Tibial artery (tissue), 4 donors: Measurements from ENCODE around the gene IGDCC3.

ENCODE experiments used
- DNase-seq, 2 donors: peaks; one replicate each; pipeline ENCODE4 v3.0.0-alpha.2; 2019
- H3K27ac ChIP-seq, 2 donors: fragments of 200-600 bp; sonication (generic) in 1 of 2; 1 replicate in 1 of 2; 2 replicates in 1 of 2; pipeline ENCODE4 v1.5.1; 2018 to 2019; ENCODE audit warnings: mild to moderate bottlenecking in 1 of 2
- H3K27me3 ChIP-seq, 2 donors: fragments of 200-600 bp; sonication (generic) in 1 of 2; one replicate each; pipeline versions ENCODE4 v1.5.1 to v1.6.0; 2016 to 2019
- H3K36me3 ChIP-seq, 3 donors: fragments of 200-600 bp; sonication (generic) in 2 of 3; one replicate each; pipeline ENCODE4 v1.5.1; 2016 to 2019; ENCODE audit warnings: mild to moderate bottlenecking in 2 of 3
- H3K4me1 ChIP-seq, 4 donors: fragments of 200-600 bp; sonication (generic) in 2 of 4; 1 replicate in 3 of 4; 2 replicates in 1 of 4; pipeline ENCODE4 v1.5.1; 2016 to 2019
- H3K4me3 ChIP-seq, 2 donors: fragments of 200-600 bp; sonication (generic) in 1 of 2; 1 replicate in 1 of 2; 2 replicates in 1 of 2; pipeline ENCODE4 v1.5.1; 2018 to 2019; ENCODE audit warnings: mild to moderate bottlenecking in 2 of 2
- H3K9me3 ChIP-seq, 3 donors: fragments of 200-600 bp; sonication (generic) in 1 of 3; one replicate each; pipeline ENCODE4 v1.5.1; 2016 to 2019
- intact Hi-C: fragments of 100-400 bp; cut with DNase I; formaldehyde crosslinking; loops from one replicate; pipeline ENCODE4 v1.15.0; 2023; ENCODE audit warnings: low total_unique reads
- TF ChIP-seq, protein P1 (sequence below), 2 experiments: fragments of 200-600 bp in 1 of 2; fragments of 450-650 bp in 1 of 2; IDR thresholded peaks; one replicate each; pipeline ENCODE4 v1.5.1; 2017 to 2019; ENCODE audit warnings: antibody characterized with exemption in 2 of 2, mild to moderate bottlenecking in 1 of 2, moderate library complexity in 1 of 2

The IGDCC3 gene

DNA sequence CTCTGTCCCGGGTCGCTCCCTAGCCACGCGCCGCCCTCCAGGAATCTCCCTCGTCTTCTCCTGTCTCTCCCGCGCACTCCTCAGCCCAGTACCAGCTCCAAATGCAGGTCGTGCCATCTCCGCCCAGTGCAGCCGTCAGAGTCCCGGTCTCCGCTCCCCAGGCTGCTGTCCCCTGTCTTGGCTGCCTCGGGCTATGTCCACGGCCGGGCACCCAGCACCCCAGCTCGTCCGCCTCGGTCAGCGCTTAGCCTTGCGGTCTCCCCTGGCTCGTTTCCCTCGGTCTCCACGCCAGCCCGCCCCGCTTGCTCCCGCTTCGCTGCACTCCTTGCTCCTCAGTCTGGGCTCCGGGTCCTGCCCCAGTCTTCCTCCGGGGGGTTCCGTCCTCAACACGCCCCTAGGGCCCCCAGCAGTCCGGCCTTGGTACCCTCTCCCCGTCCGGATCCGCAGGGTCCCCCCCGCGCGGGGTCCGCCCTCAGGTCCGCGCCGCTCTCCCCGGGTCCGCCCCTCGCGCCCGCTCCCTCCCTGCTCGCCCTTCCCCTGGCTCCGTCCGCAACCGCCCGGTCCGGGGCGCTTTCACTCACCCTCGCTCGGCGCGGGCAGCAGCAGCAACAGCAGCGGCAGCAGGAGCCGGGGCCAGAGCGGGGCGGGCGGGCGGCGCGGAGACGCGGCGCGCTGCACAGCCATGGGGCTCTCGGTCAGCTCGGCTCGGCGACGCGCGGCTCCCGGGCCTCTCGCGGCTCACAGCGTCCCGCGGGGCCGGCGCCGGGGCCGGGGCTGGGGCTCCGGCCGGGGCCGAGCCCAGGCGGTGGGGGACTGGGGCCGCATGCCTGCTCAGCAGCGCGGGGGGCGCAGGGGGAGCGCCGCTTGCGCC, 462 bp downstream of the IGDCC3 start:
- intact Hi-C loops: no loop called here
- no peak overlapping the region for H3K27ac ChIP-seq
- TF ChIP-seq, protein P1, sequence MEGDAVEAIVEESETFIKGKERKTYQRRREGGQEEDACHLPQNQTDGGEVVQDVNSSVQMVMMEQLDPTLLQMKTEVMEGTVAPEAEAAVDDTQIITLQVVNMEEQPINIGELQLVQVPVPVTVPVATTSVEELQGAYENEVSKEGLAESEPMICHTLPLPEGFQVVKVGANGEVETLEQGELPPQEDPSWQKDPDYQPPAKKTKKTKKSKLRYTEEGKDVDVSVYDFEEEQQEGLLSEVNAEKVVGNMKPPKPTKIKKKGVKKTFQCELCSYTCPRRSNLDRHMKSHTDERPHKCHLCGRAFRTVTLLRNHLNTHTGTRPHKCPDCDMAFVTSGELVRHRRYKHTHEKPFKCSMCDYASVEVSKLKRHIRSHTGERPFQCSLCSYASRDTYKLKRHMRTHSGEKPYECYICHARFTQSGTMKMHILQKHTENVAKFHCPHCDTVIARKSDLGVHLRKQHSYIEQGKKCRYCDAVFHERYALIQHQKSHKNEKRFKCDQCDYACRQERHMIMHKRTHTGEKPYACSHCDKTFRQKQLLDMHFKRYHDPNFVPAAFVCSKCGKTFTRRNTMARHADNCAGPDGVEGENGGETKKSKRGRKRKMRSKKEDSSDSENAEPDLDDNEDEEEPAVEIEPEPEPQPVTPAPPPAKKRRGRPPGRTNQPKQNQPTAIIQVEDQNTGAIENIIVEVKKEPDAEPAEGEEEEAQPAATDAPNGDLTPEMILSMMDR (IDR thresholded peaks at IDR 0.05): no peak
- H3K27me3 ChIP-seq: peaks cover 0 to 73% of the 10 kb centered on the region in 2 donors
- no peaks in the 10 kb centered on the region for H3K9me3 ChIP-seq
- no peak for DNase-seq
- H3K36me3 ChIP-seq: no peaks in the 10 kb centered on the region
- H3K4me3 ChIP-seq: peak overlapping the region; percentile 47 to 58
- H3K4me1 ChIP-seq: peaks cover 0 to 22% (median 18%) of the 10 kb centered on the region in 4 donors

DNA sequence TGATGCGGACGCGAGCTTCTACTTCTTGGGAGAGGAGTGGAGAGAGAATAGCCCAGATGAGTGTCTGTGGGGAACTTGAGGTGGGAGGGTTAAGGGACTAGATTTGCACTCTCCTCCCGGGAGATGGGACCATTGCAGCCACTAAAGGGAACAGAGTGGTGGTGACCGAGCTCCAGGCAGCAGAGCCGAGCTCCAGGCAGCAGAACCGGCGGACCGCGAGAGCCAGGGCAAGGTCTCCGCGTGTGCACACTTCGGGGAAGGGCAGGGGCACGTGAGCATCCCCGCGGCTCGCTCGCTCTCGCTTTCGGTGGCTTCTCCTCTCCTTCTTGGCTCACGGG, 1.1 kb downstream of the IGDCC3 start:
- Histone ChIP-seq H3K36me3 (no peaks in the 10 kb centered on the region), H3K27ac (no peak overlapping the region), H3K9me3 (no peaks in the 10 kb centered on the region), H3K27me3 (peaks cover 0 to 79% of the 10 kb centered on the region in 2 donors), H3K4me1 (peaks cover 0 to 22% (median 18%) of the 10 kb centered on the region in 4 donors), H3K4me3 (peak overlapping the region; percentile 47 to 58)
- TF ChIP-seq, protein P1 (IDR thresholded peaks at IDR 0.05): no peak
- intact Hi-C loops: no loop called here
- no peak for DNase-seq

DNA sequence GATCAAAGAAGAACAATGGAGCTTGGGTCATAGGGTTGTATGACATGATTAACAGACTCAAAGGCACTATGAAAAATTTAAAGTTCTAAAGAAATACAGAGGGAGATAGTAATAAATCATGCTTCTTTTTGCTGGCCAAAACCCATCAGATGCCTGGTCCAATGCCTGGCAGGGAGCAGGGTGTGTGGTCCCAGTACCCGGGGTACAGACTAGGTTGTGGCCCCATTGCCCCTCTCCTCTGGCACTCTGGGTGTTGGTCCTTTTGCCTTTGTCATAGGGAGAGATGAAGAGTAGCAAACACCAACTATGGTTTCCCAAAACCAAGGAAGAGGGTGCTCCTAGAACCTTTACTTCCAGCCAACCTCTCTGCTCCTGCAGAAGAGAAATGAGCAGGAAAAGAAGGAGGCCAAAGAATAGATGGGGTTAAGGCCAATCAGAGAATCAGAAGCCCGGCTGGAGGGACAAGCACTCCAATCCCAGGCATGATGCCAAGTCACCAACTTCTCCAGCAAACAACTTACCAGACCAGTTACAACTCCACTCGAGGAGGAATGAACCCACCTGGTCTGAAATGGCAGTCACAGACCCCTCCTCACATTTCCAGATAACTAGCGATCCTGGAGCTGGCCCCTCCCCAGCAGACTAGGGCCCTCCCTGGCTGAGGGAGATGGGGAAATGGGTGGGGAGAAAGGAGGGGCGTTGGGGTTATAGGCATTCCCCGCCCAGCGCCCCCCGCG, 1.8 kb downstream of the IGDCC3 start:
- no peaks in the 10 kb centered on the region for H3K9me3 ChIP-seq
- no peak overlapping the region for H3K4me3 ChIP-seq
- intact Hi-C loops: no loop called here
- H3K27me3 ChIP-seq: peaks cover 0 to 84% of the 10 kb centered on the region in 2 donors
- TF ChIP-seq, protein P1 (IDR thresholded peaks at IDR 0.05): no peak
- peaks cover 0 to 22% (median 18%) of the 10 kb centered on the region in 4 donors for H3K4me1 ChIP-seq
- no peaks in the 10 kb centered on the region for H3K36me3 ChIP-seq
- DNase-seq: peak in 1 of 2 donors; percentile 33
- no peak overlapping the region for H3K27ac ChIP-seq

DNA sequence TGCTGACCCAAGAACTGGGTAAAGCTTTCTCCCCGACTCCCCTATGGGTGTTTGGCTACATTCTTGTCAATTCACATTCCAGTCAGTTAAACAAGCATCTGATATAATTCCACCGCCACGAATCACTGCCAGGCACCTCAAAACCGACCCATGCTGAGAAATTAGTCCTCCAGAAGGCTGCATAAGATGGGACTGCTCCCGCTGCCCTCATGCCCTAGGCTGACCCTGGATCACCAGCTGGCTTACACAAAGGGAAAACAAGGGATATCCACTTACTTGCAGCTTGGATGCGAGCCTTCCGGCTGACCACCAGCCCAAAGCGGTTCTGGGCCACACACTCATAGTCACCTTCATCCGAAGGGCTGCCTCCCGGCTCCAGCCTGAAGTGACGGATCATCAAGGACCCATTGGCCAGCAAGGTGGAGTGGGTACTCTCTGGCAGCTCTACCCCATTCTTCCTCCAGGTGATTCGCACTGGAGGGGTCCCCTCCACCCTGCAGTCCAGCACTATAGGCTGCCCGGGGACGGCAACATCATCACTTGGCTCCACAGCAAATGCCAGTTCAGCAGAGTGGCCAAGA, 2.9 kb downstream of the IGDCC3 start:
- Histone ChIP-seq H3K27ac (no peak overlapping the region), H3K4me3 (no peak overlapping the region), H3K27me3 (peaks cover 0 to 77% of the 10 kb centered on the region in 2 donors), H3K9me3 (no peaks in the 10 kb centered on the region), H3K4me1 (peaks cover 0 to 22% (median 18%) of the 10 kb centered on the region in 4 donors), H3K36me3 (no peaks in the 10 kb centered on the region)
- intact Hi-C loops: loop anchor here (5.0 kb wide), 1 partner anchor 43 kb away; no protein-coding TSS in a partner anchor
- peak in 1 of 2 donors; percentile 24 for DNase-seq
- TF ChIP-seq, protein P1 (IDR thresholded peaks at IDR 0.05): no peak

DNA sequence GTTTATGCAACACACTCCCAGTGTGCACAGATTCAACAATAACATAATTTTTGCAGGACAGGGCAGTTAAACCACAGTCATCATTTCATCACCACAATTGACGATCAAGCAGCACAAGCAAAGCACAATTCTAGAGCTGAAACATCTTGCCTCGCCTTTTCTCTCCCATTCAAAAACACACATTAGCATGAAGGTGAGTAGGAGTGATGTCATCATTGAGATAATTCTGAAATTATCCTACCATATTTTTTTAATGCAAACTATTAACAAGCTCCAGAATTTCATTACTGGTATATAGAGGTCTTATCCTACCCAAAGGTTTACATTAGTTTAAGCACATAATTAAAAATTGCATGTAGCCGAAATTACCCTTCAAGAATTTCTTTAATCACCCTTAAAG, 3.5 kb downstream of the IGDCC3 start:
- intact Hi-C loops: loop anchor here (5.0 kb wide), 1 partner anchor 42 kb away; no protein-coding TSS in a partner anchor
- Histone ChIP-seq H3K9me3 (no peaks in the 10 kb centered on the region), H3K27me3 (peaks cover 0 to 72% of the 10 kb centered on the region in 2 donors), H3K4me1 (peaks cover 0 to 22% (median 18%) of the 10 kb centered on the region in 4 donors), H3K4me3 (no peak overlapping the region), H3K27ac (no peak overlapping the region), H3K36me3 (no peaks in the 10 kb centered on the region)
- no peak for DNase-seq
- TF ChIP-seq, protein P1 (IDR thresholded peaks at IDR 0.05): no peak
